DOHH2 (cell line): ENCODE results near the gene SEC63.

ENCODE experiments used
- H3F3A ChIP-seq: fragments of 200-600 bp; sonication (generic), shearing (Covaris generic); 2 replicates; pipeline ENCODE4 v1.6.0; 2016; ENCODE audit warnings: antibody characterized with exemption, mild to moderate bottlenecking; ENCODE audit not compliant: control insufficient read depth, insufficient read depth
- H3K27ac ChIP-seq: fragments of 200-600 bp; sonication (generic); 2 replicates; pipeline ENCODE4 v1.5.1; 2014; ENCODE audit warnings: low read depth, mild to moderate bottlenecking, low read length, moderate library complexity
- H3K27me3 ChIP-seq: fragments of 200-600 bp; sonication (generic); 2 replicates; pipeline ENCODE4 v1.6.1; 2014; ENCODE audit warnings: mild to moderate bottlenecking, low read length, mixed read lengths; ENCODE audit not compliant: control insufficient read depth
- H3K36me3 ChIP-seq: fragments of 200-600 bp; sonication (generic); 2 replicates; pipeline ENCODE4 v1.6.1; 2014; ENCODE audit warnings: mild to moderate bottlenecking, low read length, moderate library complexity, mixed read lengths; ENCODE audit not compliant: control insufficient read depth
- H3K4me1 ChIP-seq: fragments of 200-600 bp; sonication (generic); 2 replicates; pipeline ENCODE4 v1.6.1; 2014; ENCODE audit warnings: mild to moderate bottlenecking, low read length, mixed read lengths; ENCODE audit not compliant: control insufficient read depth
- H3K4me2 ChIP-seq: fragments of 200-600 bp; sonication (generic); 2 replicates; pipeline ENCODE4 v1.6.0; 2014; ENCODE audit warnings: mild to moderate bottlenecking, low read length, moderate library complexity
- H3K4me3 ChIP-seq: fragments of 200-600 bp; sonication (generic); 2 replicates; pipeline ENCODE4 v1.5.1; 2014; ENCODE audit warnings: mild to moderate bottlenecking, low read length, mixed read lengths
- H3K79me2 ChIP-seq: fragments of 200-600 bp; sonication (generic); 2 replicates; pipeline ENCODE4 v1.6.1; 2014; ENCODE audit warnings: mild to moderate bottlenecking, low read length, mixed read lengths; ENCODE audit not compliant: control insufficient read depth
- H3K9me2 ChIP-seq: fragments of 200-600 bp; sonication (generic); replicated peaks from 2 replicates; pipeline ENCODE4 v1.6.1; 2014; ENCODE audit warnings: mild to moderate bottlenecking, low read length, mixed read lengths; ENCODE audit not compliant: control insufficient read depth
- H3K9me3 ChIP-seq: fragments of 200-600 bp; sonication (generic); 2 replicates; pipeline ENCODE4 v1.6.1; 2014; ENCODE audit warnings: antibody characterized with exemption, low read length, mixed read lengths; ENCODE audit not compliant: control insufficient read depth, insufficient read depth
- H4K20me1 ChIP-seq: fragments of 200-600 bp; sonication (generic); 2 replicates; pipeline ENCODE4 v1.6.0; 2014; ENCODE audit warnings: low read depth, mild to moderate bottlenecking, antibody characterized with exemption, low read length, moderate library complexity; ENCODE audit not compliant: control insufficient read depth, insufficient read depth
- EZH2phosphoT487 ChIP-seq: fragments of 200-600 bp; sonication (generic); IDR thresholded peaks from 2 replicates; pipeline ENCODE4 v1.6.1; 2017; ENCODE audit warnings: borderline replicate concordance, mild to moderate bottlenecking, antibody characterized with exemption, low read length, moderate library complexity, mixed read lengths
- TF ChIP-seq, protein P1 (sequence below): fragments of 200-600 bp; sonication (generic); IDR thresholded peaks from one replicate; pipeline ENCODE4 v1.5.1; 2014; ENCODE audit warnings: antibody characterized with exemption, mild to moderate bottlenecking, low read depth, low read length; ENCODE audit not compliant: poor library complexity, severe bottlenecking

The SEC63 gene

DNA sequence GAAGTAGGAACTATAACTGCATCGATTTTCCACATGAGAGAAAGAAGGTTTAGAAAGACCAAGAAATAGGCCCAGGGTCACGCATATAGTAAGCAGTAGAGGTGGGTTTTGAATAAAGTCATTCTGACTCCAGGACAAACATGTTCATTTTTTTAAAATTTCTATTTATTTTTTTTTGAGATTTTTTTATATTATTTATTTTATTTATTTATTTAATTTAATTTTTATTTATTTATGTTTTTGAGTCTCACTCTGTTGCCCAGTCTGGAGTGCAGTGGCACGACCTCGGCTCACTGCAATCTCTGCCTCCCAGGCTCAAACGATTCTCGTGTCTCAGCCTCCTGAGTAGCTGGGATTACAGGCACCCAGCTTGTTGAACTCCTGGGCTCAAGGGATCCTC lies 13.2 kb upstream of the SEC63 start:
- TF ChIP-seq, protein P1, sequence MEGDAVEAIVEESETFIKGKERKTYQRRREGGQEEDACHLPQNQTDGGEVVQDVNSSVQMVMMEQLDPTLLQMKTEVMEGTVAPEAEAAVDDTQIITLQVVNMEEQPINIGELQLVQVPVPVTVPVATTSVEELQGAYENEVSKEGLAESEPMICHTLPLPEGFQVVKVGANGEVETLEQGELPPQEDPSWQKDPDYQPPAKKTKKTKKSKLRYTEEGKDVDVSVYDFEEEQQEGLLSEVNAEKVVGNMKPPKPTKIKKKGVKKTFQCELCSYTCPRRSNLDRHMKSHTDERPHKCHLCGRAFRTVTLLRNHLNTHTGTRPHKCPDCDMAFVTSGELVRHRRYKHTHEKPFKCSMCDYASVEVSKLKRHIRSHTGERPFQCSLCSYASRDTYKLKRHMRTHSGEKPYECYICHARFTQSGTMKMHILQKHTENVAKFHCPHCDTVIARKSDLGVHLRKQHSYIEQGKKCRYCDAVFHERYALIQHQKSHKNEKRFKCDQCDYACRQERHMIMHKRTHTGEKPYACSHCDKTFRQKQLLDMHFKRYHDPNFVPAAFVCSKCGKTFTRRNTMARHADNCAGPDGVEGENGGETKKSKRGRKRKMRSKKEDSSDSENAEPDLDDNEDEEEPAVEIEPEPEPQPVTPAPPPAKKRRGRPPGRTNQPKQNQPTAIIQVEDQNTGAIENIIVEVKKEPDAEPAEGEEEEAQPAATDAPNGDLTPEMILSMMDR, result no peak
- no peak for TF ChIP-seq EZH2phosphoT487
- no peaks in the 10 kb centered on the region for H3K9me2 ChIP-seq
- no peak overlapping the region for H3K4me2 ChIP-seq
- no peaks in the 10 kb centered on the region for H4K20me1 ChIP-seq
- no peaks in the 10 kb centered on the region for H3K36me3 ChIP-seq
- no peaks in the 10 kb centered on the region for H3F3A ChIP-seq
- H3K4me3 ChIP-seq, result no peak overlapping the region
- no peaks in the 10 kb centered on the region for H3K79me2 ChIP-seq
- H3K27me3 ChIP-seq, result no peaks in the 10 kb centered on the region
- no peak overlapping the region for H3K27ac ChIP-seq
- no peaks in the 10 kb centered on the region for H3K9me3 ChIP-seq
- H3K4me1 ChIP-seq, result no peaks in the 10 kb centered on the region

DNA sequence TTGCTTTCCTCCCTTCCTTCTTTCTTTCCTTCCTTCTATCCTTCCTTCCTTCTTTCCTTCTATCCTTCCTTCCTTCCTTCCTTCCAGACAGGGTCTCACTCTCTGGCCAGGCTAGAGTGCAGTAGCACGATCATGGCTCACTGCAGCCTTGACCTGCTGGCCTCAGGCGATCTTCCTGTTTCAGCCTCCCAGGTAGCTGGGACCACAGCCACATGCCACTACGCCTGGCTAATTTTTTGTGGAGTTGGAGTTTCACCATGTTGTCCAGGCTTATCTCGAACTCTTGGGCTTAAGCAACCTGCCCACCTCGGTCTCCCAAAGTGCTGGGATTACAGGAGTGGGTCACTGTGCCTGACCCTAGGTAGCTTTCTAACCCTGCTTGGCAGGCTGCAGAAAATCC lies 12.2 kb upstream of the SEC63 start:
- Histone ChIP-seq H3K4me2 (no peak overlapping the region), H3K4me3 (no peak overlapping the region), H3K79me2 (no peaks in the 10 kb centered on the region), H3K27me3 (no peaks in the 10 kb centered on the region), H3K36me3 (no peaks in the 10 kb centered on the region), H3K9me3 (no peaks in the 10 kb centered on the region), H3F3A (no peaks in the 10 kb centered on the region), H4K20me1 (no peaks in the 10 kb centered on the region), H3K27ac (no peak overlapping the region), H3K4me1 (no peaks in the 10 kb centered on the region), H3K9me2 (no peaks in the 10 kb centered on the region)
- TF ChIP-seq, protein P1, result no peak
- TF ChIP-seq EZH2phosphoT487, result no peak

DNA sequence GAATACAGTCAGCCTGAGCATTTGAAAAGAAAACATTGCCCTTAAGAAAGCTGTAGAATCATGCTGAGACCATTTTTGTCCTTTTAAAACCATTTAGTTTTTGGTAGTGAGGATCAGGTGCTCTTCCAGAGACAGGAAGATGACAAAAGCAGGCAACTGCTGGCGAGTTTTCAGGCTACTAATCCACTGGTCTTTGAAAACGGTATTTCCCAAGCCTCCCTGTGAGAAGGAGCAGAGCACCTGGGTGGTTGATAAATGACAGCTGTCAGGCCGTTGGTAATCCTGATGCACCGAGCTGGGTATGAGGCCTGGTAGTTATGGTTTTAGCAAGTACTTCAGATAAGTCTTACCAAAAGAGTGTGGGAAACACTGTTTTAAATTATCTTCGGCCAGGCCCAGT lies 10.1 kb upstream of the SEC63 start:
- H3K4me1 ChIP-seq, result no peaks in the 10 kb centered on the region
- no peaks in the 10 kb centered on the region for H3K9me2 ChIP-seq
- no peaks in the 10 kb centered on the region for H4K20me1 ChIP-seq
- TF ChIP-seq, protein P1, result no peak
- H3K4me2 ChIP-seq, result no peak overlapping the region
- no peaks in the 10 kb centered on the region for H3K79me2 ChIP-seq
- no peaks in the 10 kb centered on the region for H3K9me3 ChIP-seq
- no peak overlapping the region for H3K27ac ChIP-seq
- no peaks in the 10 kb centered on the region for H3K36me3 ChIP-seq
- H3K4me3 ChIP-seq, result no peak overlapping the region
- H3K27me3 ChIP-seq, result no peaks in the 10 kb centered on the region
- no peaks in the 10 kb centered on the region for H3F3A ChIP-seq

DNA sequence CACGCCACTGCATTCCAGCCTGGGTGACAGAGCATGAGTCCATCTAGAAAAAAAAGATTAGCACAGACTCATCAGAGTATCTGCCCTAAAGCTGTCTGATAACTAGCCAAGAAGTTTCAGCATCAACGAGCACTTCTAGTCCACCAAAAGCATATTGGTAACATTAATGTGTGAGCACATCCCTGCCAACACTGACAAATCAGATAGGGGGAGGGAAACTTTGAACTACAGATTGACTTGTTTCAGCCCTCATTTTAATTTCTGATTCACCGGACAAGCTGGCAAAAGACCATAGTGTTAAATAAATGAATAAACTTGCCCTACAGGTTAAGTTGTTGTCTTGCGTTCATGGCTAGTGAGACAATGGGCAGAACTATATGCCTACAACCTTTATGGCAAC lies 7.7 kb upstream of the SEC63 start:
- Histone ChIP-seq H3K79me2 (no peaks in the 10 kb centered on the region), H3K4me1 (no peaks in the 10 kb centered on the region), H3K27me3 (no peaks in the 10 kb centered on the region), H3K27ac (no peak overlapping the region), H3K4me3 (no peak overlapping the region), H3K4me2 (no peak overlapping the region), H3K9me3 (no peaks in the 10 kb centered on the region), H3F3A (no peaks in the 10 kb centered on the region), H3K9me2 (no peaks in the 10 kb centered on the region), H3K36me3 (no peaks in the 10 kb centered on the region), H4K20me1 (no peaks in the 10 kb centered on the region)
- TF ChIP-seq, protein P1, result no peak
- no peak for TF ChIP-seq EZH2phosphoT487
